HepG2 (cell line): Measurements from ENCODE around the gene KLK11. TPM values are rescaled to one million over a fixed set of nuclear protein-coding genes. Genes with fewer than 3 reads are reported as not detected.

Experiments used
- ATAC-seq: fragments of 200-7000 bp; cut with Tn5 transposase; 3 replicates; pipeline ENCODE4 v1.9.1; 2020; ENCODE audit warnings: mild to moderate bottlenecking, moderate library complexity
- BruUV-seq: library from RNA; stranded (reverse); fragments of 400-500 nt; replicated peaks from 2 replicates; lab custom pipeline; 2021; lab: Mats Ljungman, UMichigan
- CTCF ChIA-PET: fragments of 300-600 bp; formaldehyde crosslinking; extraction: SDS; loops from one replicate; lab custom pipeline; 2021; ENCODE audit warnings: low total read pairs, inconsistent platforms, low intra/inter-chr PET ratio; lab: Yijun Ruan, JAX
- POLR2A ChIA-PET: fragments of 350-600 bp; sonication (Branson Sonifier 250); formaldehyde crosslinking; loops from one replicate; lab custom pipeline; 2020; ENCODE audit warnings: antibody characterized with exemption, inconsistent platforms; lab: Yijun Ruan, JAX
- DNase-seq: peaks from one replicate; pipeline ENCODE4 v3.0.0-alpha.2; 2015; ENCODE audit warnings: low spot score
- FAIRE-seq: peaks from 3 replicates; lab custom pipeline; 2011; peaks lifted over from hg19 to GRCh38; lab: Jason Lieb, UNC
- H2AFZ ChIP-seq: one replicate; pipeline ENCODE4 v1.6.1; 2011; ENCODE audit warnings: low read length, inconsistent platforms
- H3K27ac ChIP-seq: fragments of 300-600 bp; 3 replicates; pipeline ENCODE4 v1.8.0; 2011; ENCODE audit warnings: mixed run types, mild to moderate bottlenecking, mixed read lengths, low read length, inconsistent platforms; ENCODE audit not compliant: insufficient read depth; ENCODE audit errors: extremely low read length
- H3K27me3 ChIP-seq, 2 experiments: fragments of 200-600 bp in 1 of 2; 2 replicates in 1 of 2; 3 replicates in 1 of 2; pipeline versions ENCODE4 v1.6.0 to v1.8.0; 2011; ENCODE audit warnings: low read length in 2 of 2, mild to moderate bottlenecking in 2 of 2, moderate library complexity in 2 of 2, inconsistent platforms in 1 of 2; ENCODE audit not compliant: insufficient read depth in 2 of 2, control insufficient read depth in 1 of 2
- H3K36me3 ChIP-seq, 2 experiments: fragments of 200-600 bp in 1 of 2; replicated peaks in 1 of 2; 2 replicates in 1 of 2; 3 replicates in 1 of 2; pipeline versions ENCODE4 v1.5.1 to v1.8.0; 2011; ENCODE audit warnings: low read length in 2 of 2, inconsistent platforms in 1 of 2; ENCODE audit not compliant: insufficient read depth in 2 of 2, control insufficient read depth in 1 of 2
- H3K4me1 ChIP-seq: 2 replicates; pipeline ENCODE4 v1.5.1; 2012; ENCODE audit warnings: low read length, inconsistent platforms; ENCODE audit not compliant: insufficient read depth
- H3K4me2 ChIP-seq: 2 replicates; pipeline ENCODE4 v1.6.0; 2011; ENCODE audit warnings: low read depth, low read length, inconsistent platforms
- H3K4me3 ChIP-seq, 3 experiments: fragments of 200-600 bp in 1 of 3; sonication (generic), shearing (Covaris generic) in 1 of 3; replicated peaks in 1 of 3; 2 replicates each; pipeline ENCODE4 v1.5.1; 2011 to 2016; ENCODE audit warnings: low read length in 3 of 3, inconsistent platforms in 2 of 3, low read depth in 2 of 3, mild to moderate bottlenecking in 2 of 3, control low read depth in 1 of 3, mixed read lengths in 1 of 3; ENCODE audit not compliant: insufficient read depth in 1 of 3
- H3K79me2 ChIP-seq: one replicate; pipeline ENCODE4 v1.6.1; 2011; ENCODE audit warnings: low read length, inconsistent platforms; ENCODE audit not compliant: insufficient read depth
- H3K9ac ChIP-seq: 2 replicates; pipeline ENCODE4 v1.6.0; 2011; ENCODE audit warnings: mild to moderate bottlenecking, low read depth, low read length, inconsistent platforms; ENCODE audit not compliant: insufficient read depth
- H3K9me3 ChIP-seq: 2 replicates; pipeline ENCODE4 v1.5.1; 2012; ENCODE audit warnings: mild to moderate bottlenecking, low read length
- H4K20me1 ChIP-seq: 2 replicates; pipeline ENCODE4 v1.6.0; 2011; ENCODE audit warnings: inconsistent platforms, mild to moderate bottlenecking, low read length, moderate library complexity; ENCODE audit not compliant: insufficient read depth
- ATF7 ChIP-seq, 2 experiments: fragments of 450-650 bp in 1 of 2; sonication (generic) in 1 of 2; formaldehyde crosslinking in 1 of 2; IDR thresholded peaks; 2 replicates each; pipeline versions ENCODE4 v1.4.0 to v1.6.1; 2016 to 2020; ENCODE audit warnings: antibody characterized with exemption in 1 of 2, mild to moderate bottlenecking in 1 of 2, missing genetic modification reagents in 1 of 2
- NCOA1 ChIP-seq: sonication (generic); formaldehyde crosslinking; IDR thresholded peaks from 2 replicates; pipeline ENCODE4 v1.9.0; 2021; ENCODE audit warnings: missing genetic modification reagents
- ZC3H4 ChIP-seq: sonication (generic); formaldehyde crosslinking; IDR thresholded peaks from 2 replicates; pipeline ENCODE4 v1.4.0; 2020; ENCODE audit warnings: missing genetic modification reagents, borderline replicate concordance
- ZNF460 ChIP-seq: sonication (generic); formaldehyde crosslinking; IDR thresholded peaks from 2 replicates; pipeline ENCODE4 v1.5.1; 2020; ENCODE audit warnings: missing genetic modification reagents, mild to moderate bottlenecking, borderline replicate concordance
- whole genome bisulfite sequencing: methylation state at CpG from one replicate; pipeline ENCODE4 v1.1.6; 2017; ENCODE audit warnings: low lambda C conversion rate; 5-methylcytosine and 5-hydroxymethylcytosine counted together
- in situ Hi-C: cut with HindIII; loops from 2 replicates; pipeline ENCODE4 v1.10.0; 2017; ENCODE audit warnings: low pct_unique_long_range_greater_than_20kb; ENCODE audit not compliant: extremely low pct_ligation_motif_present
- intact Hi-C: fragments of 100-400 bp; cut with micrococcal nuclease; formaldehyde crosslinking; loops from one replicate; pipeline ENCODE4 v1.10.0; 2022; ENCODE audit not compliant: unreplicated experiment
- polyA plus RNA-seq, 8 experiments: library from polyadenylated mRNA; depleted of rRNA in 3 of 8; stranded (reverse) in 7 of 8; unstranded in 1 of 8; fragments of >200 nt; fragmentation: Illumina TruSeq in 4 of 8; extraction: Trizol in 4 of 8; gene quantifications; 2 replicates each; pipeline versions ENCODE4 v1.2.1 to v1.2.3, GENCODE V29; 2011 to 2016; ENCODE audit warnings: low read depth in 4 of 8, missing spikeins in 1 of 8, mixed read lengths in 1 of 8; ENCODE audit not compliant: insufficient read depth in 1 of 8
- total RNA-seq, 5 experiments: library from RNA; depleted of rRNA; stranded (reverse); fragments of >200 nt; fragmentation: Illumina TruSeq; extraction: Trizol; gene quantifications; 2 replicates each; pipeline ENCODE4 v1.2.3, GENCODE V29; 2016; ENCODE audit warnings: low read depth in 1 of 5

The KLK11 gene
- total and polyA plus RNA-seq, 2 of the 13 experiments (the other 11 are each of a cell fraction or from before 2014, with no cell fraction given), result not detected

GRCh38 chr19:51023946-51024345, 2.5 kb downstream of the KLK11 start:
- no TSS peak for BruUV-seq
- Histone ChIP-seq H3K9ac (no peak overlapping the region), H3K4me2 (no peak overlapping the region), H3K27me3 (peaks cover 16 to 58% of the 10 kb centered on the region in 2 experiments; a peak in 4 of 5 replicates), H3K4me1 (no peaks in the 10 kb centered on the region), H3K36me3 (no peaks in the 10 kb centered on the region), H3K4me3 (no peak overlapping the region), H4K20me1 (no peaks in the 10 kb centered on the region), H3K9me3 (no peaks in the 10 kb centered on the region), H3K79me2 (no peaks in the 10 kb centered on the region), H2AFZ (no peak overlapping the region), H3K27ac (no peak overlapping the region)
- DNase-seq, result no peak
- no peak for ATAC-seq
- ChIA-PET POLR2A (no interaction called here), CTCF (no interaction called here)
- FAIRE-seq, result no peak
- intact Hi-C loops, result no loop called here
- 21% methylated on average over 8 of the region's 11 CpGs for WGBS
- in situ Hi-C loops, result no loop called here
- TF ChIP-seq ATF7 (IDR thresholded peaks at IDR 0.05), result 0 out of 2 replicates have a peak, but pooled peaks have one; percentile 3
- no peak for TF ChIP-seq ATF7 (CRISPR knock-in tag; IDR thresholded peaks at IDR 0.05)
- no peak for TF ChIP-seq NCOA1 (CRISPR knock-in tag)

GRCh38 chr19:51022526-51022925, 3.9 kb downstream of the KLK11 start:
- Histone ChIP-seq H3K4me1 (0 out of 2 replicates have a peak, but pooled peaks cover 4% of the 10 kb centered on the region), H3K27me3 (peaks cover 15 to 63% of the 10 kb centered on the region in 2 experiments; a peak in 4 of 5 replicates)
- 16% methylated on average over 14 of the region's 14 CpGs for WGBS
- TF ChIP-seq ZC3H4 (CRISPR knock-in tag), result no peak
- TF ChIP-seq ZNF460 (CRISPR knock-in tag), result no peak
- TF ChIP-seq, all 625 proteins: peak for 0
- H2AFZ ChIP-seq, result no peak overlapping the region
- H3K9me3 ChIP-seq, result no peaks in the 10 kb centered on the region
- intact Hi-C loops (no loop called here), in situ Hi-C loops (no loop called here)
- ChIA-PET POLR2A (no interaction called here), CTCF (no interaction called here)
- no TSS peak for BruUV-seq
- no peak overlapping the region for H3K4me2 ChIP-seq
- DNase-seq, result no peak
- ATAC-seq, result no peak
- no peak overlapping the region for H3K4me3 ChIP-seq
- H3K27ac ChIP-seq, result no peak overlapping the region
- FAIRE-seq, result no peak
- no peaks in the 10 kb centered on the region for H3K36me3 ChIP-seq
- H3K79me2 ChIP-seq, result no peaks in the 10 kb centered on the region
- H3K9ac ChIP-seq, result no peak overlapping the region
- no peaks in the 10 kb centered on the region for H4K20me1 ChIP-seq
